GM12873 (cell line): Measurements from ENCODE around the gene ATAD2B.
A peak's percentile ranks its signal among the peaks of the same experiment; 100 is the strongest.

ENCODE experiments used
- CTCF ChIP-seq: IDR thresholded peaks from 2 replicates; pipeline ENCODE4 v1.5.1; 2012; ENCODE audit warnings: low read depth, mild to moderate bottlenecking, moderate library complexity, low read length, control low read depth; ENCODE audit not compliant: insufficient read depth; ENCODE audit errors: missing control alignments

Gene ATAD2B

GRCh38 chr2:23828986-23829385, 97.9 kb downstream of the ATAD2B start:
- no peak for TF ChIP-seq CTCF

- no peak for TF ChIP-seq CTCF
Measured at GRCh38 chr2:23828256-23828980, 98.5 kb downstream of the ATAD2B start.

- no peak for TF ChIP-seq CTCF
Measured at GRCh38 chr2:23827287-23827686, 99.6 kb downstream of the ATAD2B start.

- no peak for TF ChIP-seq CTCF
Measured at GRCh38 chr2:23826771-23827170, 100.2 kb downstream of the ATAD2B start.

GRCh38 chr2:23826040-23826439, 100.9 kb downstream of the ATAD2B start:
- TF ChIP-seq CTCF, result no peak

GRCh38 chr2:23824777-23825212, 102.1 kb downstream of the ATAD2B start:
- peak; percentile 60 for TF ChIP-seq CTCF

GRCh38 chr2:23823863-23824262, 103.1 kb downstream of the ATAD2B start:
- TF ChIP-seq CTCF, result no peak
